Psoas muscle (tissue), 8 donors: ENCODE results near the gene SEMA3D. TPM values are rescaled to one million over a fixed set of nuclear protein-coding genes. Genes with fewer than 3 reads are reported as not detected.

Experiments
- ATAC-seq, 4 donors: fragments of 200-7000 bp; cut with Tn5 transposase; one replicate each; pipeline ENCODE4 v1.9.1; 2020; ENCODE audit warnings: moderate library complexity in 3 of 4, mild to moderate bottlenecking in 2 of 4
- DNase-seq, 2 donors: peaks; one replicate each; pipeline ENCODE4 v3.0.0-alpha.2; 2020
- H3K27ac ChIP-seq: fragments of 200-600 bp; one replicate; pipeline ENCODE4 v1.8.0; 2022
- H3K27me3 ChIP-seq, 3 donors: fragments of 200-600 bp in 1 of 3; one replicate each; pipeline versions ENCODE4 v1.6.1 to v1.8.0; 2013 to 2022; ENCODE audit warnings: low read length in 2 of 3, mild to moderate bottlenecking in 2 of 3, moderate library complexity in 1 of 3; ENCODE audit not compliant: insufficient read depth in 3 of 3
- H3K36me3 ChIP-seq, 2 donors: fragments of 200-600 bp in 1 of 2; one replicate each; pipeline versions ENCODE4 v1.6.1 to v1.8.0; 2013 to 2022; ENCODE audit warnings: low read depth in 1 of 2, mild to moderate bottlenecking in 1 of 2, moderate library complexity in 1 of 2; ENCODE audit not compliant: insufficient read depth in 1 of 2
- H3K4me1 ChIP-seq: fragments of 200-600 bp; one replicate; pipeline ENCODE4 v1.8.0; 2022
- H3K4me3 ChIP-seq: fragments of 200-600 bp; one replicate; pipeline ENCODE4 v1.8.0; 2022; ENCODE audit warnings: mild to moderate bottlenecking
- H3K9me3 ChIP-seq: fragments of 200-600 bp; one replicate; pipeline ENCODE4 v1.8.0; 2022
- CTCF ChIP-seq: fragments of 200-600 bp; IDR thresholded peaks from one replicate; pipeline ENCODE4 v1.8.0; 2022; ENCODE audit warnings: antibody characterized with exemption
- WGBS, 3 donors: extraction: QIAGEN DNeasy Blood & Tissue Kit; methylation state at CpG; one replicate each; pipeline versions ENCODE4 v1.1.6 to v1.1.7; 2013; 5-methylcytosine and 5-hydroxymethylcytosine counted together
- intact Hi-C, 2 donors: fragments of 100-400 bp; cut with DNase I; formaldehyde crosslinking; loops; one replicate each; pipeline versions ENCODE4 v1.11.0 to v1.14.2; 2022
- polyA plus RNA-seq, 3 donors: library from polyadenylated mRNA; stranded (reverse); fragments of 200-250 nt; gene quantifications; one replicate each; pipeline ENCODE4 v1.2.3, GENCODE V29; 2013
- total RNA-seq, 4 donors: library from RNA; stranded (reverse); fragmentation: NEBNext Ultra II Directional in 2 of 4; extraction: Animal tissue kit (Norgen Biotek cat#: 25700) in 2 of 4; gene quantifications; one replicate each; pipeline versions ENCODE4 v1.2.1 to v1.2.4, GENCODE V29; 2021 to 2023
- donor health status: healthy with polysubstance abuse.
- donor health status: DM: no; HTN: no; CAD: no; lungs with moderate emphysema.
- donor health status: Bipolar disorder and iron deficiency.
- donor health status: healthy.
- donor health status: DM: yes; HTN: yes; CAD: no.
- donor health status: DM: no; HTN: no; CAD: no.
- donor health status: DM: no; HTN: no; CAD: no.
- donor health status: DM: yes; HTN: yes; CAD: no.

The SEMA3D gene
- total and polyA plus RNA-seq, 7 donors = 0.01 to 0.28 (median 0.06) TPM; not detected in 1

- no peaks in the 10 kb centered on the region for H3K9me3 ChIP-seq
- H3K4me1 ChIP-seq = no peaks in the 10 kb centered on the region
- H3K27ac ChIP-seq = no peak overlapping the region
- TF ChIP-seq CTCF = no peak
- H3K27me3 ChIP-seq = no peaks in the 10 kb centered on the region
- intact Hi-C loops = no loop called here
- DNase-seq = no peak
- H3K4me3 ChIP-seq = no peak overlapping the region
- H3K36me3 ChIP-seq = no peaks in the 10 kb centered on the region
- no peak for ATAC-seq
- WGBS, 3 donors = 88 to 92% (median 91%) methylated on average over 1 of the region's 1 CpG
Observed at GRCh38 chr7:85164376-85164775, 22.5 kb downstream of the SEMA3D start.

GRCh38 chr7:85162721-85163120 lies 24.1 kb downstream of the SEMA3D start:
- Histone ChIP-seq H3K4me3 (no peak overlapping the region), H3K27ac (no peak overlapping the region), H3K4me1 (no peaks in the 10 kb centered on the region), H3K36me3 (no peaks in the 10 kb centered on the region), H3K9me3 (no peaks in the 10 kb centered on the region), H3K27me3 (no peaks in the 10 kb centered on the region)
- ATAC-seq = no peak
- no peak for TF ChIP-seq CTCF
- intact Hi-C loops = no loop called here
- no peak for DNase-seq
- WGBS, 3 donors = 69 to 80% (median 71%) methylated on average over 4 of the region's 4 CpGs

GRCh38 chr7:85160223-85160622 lies 26.6 kb downstream of the SEMA3D start:
- ATAC-seq (no peak), DNase-seq (no peak)
- no peaks in the 10 kb centered on the region for H3K9me3 ChIP-seq
- H3K27me3 ChIP-seq = no peaks in the 10 kb centered on the region
- H3K36me3 ChIP-seq = no peaks in the 10 kb centered on the region
- no peak for TF ChIP-seq CTCF
- no peak overlapping the region for H3K27ac ChIP-seq
- 91 to 94% (median 94%) methylated on average over 5 of the region's 5 CpGs for WGBS, 3 donors
- H3K4me3 ChIP-seq = no peak overlapping the region
- intact Hi-C loops = no loop called here
- no peaks in the 10 kb centered on the region for H3K4me1 ChIP-seq

- DNase-seq = no peak
- Histone ChIP-seq H3K4me3 (no peak overlapping the region), H3K27me3 (no peaks in the 10 kb centered on the region), H3K4me1 (no peaks in the 10 kb centered on the region), H3K36me3 (no peaks in the 10 kb centered on the region), H3K27ac (no peak overlapping the region), H3K9me3 (no peaks in the 10 kb centered on the region)
- no peak for TF ChIP-seq CTCF
- intact Hi-C loops = no loop called here
- WGBS, 3 donors = 83 to 93% (median 87%) methylated on average over 1 of the region's 1 CpG
- no peak for ATAC-seq
Observed at GRCh38 chr7:85159003-85159402, 27.9 kb downstream of the SEMA3D start.

- no peak for TF ChIP-seq CTCF
- Histone ChIP-seq H3K27me3 (no peaks in the 10 kb centered on the region), H3K4me3 (no peak overlapping the region), H3K4me1 (no peaks in the 10 kb centered on the region), H3K27ac (no peak overlapping the region), H3K36me3 (no peaks in the 10 kb centered on the region), H3K9me3 (no peaks in the 10 kb centered on the region)
- 48 to 64% (median 61%) methylated on average over 1 of the region's 1 CpG for WGBS, 3 donors
- intact Hi-C loops = no loop called here
- ATAC-seq (no peak), DNase-seq (no peak)
Observed at GRCh38 chr7:85156661-85157208, 30.1 kb downstream of the SEMA3D start.
